AG10803 (cell line): ENCODE data around the gene FUNDC2.

Experiments used
- DNase-seq: peaks from one replicate; pipeline ENCODE4 v3.0.0; 2010; ENCODE audit warnings: low read depth
- H3K4me3 ChIP-seq: 2 replicates; pipeline ENCODE4 v1.5.1; 2011; ENCODE audit warnings: mild to moderate bottlenecking, low read length, control low read depth
- TF ChIP-seq, protein P1 (sequence below): conservative IDR thresholded peaks from 2 replicates; pipeline ENCODE4 v1.5.1; 2011; ENCODE audit warnings: mild to moderate bottlenecking, low read length, control low read depth, inconsistent platforms

The FUNDC2 gene

DNA sequence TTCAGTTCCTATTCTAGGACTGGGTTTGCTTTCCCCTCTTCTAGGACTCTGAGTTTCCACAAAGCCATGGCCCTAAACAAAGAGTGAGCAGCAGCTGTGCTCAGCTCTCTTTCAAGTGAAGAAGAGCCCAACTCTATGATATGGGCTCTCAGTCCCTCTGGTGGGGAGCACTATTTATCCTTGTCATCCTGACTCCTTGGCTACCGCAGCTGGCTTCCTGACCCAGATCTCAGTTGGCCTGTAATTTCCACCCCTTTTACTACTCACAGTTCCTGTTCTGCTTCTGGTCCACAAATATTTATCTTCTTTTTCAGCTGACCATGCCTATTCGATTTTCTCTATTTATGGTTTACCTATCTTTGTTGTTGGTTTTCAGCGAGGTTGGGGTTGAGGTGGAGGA lies 37.9 kb upstream of the FUNDC2 start:
- no peak overlapping the region for H3K4me3 ChIP-seq
- TF ChIP-seq, protein P1, sequence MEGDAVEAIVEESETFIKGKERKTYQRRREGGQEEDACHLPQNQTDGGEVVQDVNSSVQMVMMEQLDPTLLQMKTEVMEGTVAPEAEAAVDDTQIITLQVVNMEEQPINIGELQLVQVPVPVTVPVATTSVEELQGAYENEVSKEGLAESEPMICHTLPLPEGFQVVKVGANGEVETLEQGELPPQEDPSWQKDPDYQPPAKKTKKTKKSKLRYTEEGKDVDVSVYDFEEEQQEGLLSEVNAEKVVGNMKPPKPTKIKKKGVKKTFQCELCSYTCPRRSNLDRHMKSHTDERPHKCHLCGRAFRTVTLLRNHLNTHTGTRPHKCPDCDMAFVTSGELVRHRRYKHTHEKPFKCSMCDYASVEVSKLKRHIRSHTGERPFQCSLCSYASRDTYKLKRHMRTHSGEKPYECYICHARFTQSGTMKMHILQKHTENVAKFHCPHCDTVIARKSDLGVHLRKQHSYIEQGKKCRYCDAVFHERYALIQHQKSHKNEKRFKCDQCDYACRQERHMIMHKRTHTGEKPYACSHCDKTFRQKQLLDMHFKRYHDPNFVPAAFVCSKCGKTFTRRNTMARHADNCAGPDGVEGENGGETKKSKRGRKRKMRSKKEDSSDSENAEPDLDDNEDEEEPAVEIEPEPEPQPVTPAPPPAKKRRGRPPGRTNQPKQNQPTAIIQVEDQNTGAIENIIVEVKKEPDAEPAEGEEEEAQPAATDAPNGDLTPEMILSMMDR = no peak
- no peak for DNase-seq

DNA sequence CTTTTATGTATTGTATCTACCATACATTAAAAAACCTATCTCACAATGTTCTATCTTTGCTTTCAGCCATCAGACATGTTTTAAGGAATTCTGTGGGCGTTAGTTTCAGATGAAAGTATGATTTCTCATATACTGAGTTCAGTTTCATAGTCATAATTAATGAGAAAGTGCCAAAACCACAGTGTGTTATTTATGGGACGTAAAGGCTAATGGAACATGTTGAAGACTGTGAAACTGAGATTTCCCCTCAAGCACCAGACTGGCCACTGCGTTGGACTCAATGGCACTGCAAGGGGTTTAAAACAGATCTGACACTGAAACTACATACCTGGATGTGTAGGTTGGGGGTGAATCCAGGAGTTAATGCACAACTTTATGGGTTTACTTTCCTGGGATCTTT lies 36.1 kb upstream of the FUNDC2 start:
- TF ChIP-seq, protein P1 = no peak
- H3K4me3 ChIP-seq = no peak overlapping the region
- DNase-seq = no peak

DNA sequence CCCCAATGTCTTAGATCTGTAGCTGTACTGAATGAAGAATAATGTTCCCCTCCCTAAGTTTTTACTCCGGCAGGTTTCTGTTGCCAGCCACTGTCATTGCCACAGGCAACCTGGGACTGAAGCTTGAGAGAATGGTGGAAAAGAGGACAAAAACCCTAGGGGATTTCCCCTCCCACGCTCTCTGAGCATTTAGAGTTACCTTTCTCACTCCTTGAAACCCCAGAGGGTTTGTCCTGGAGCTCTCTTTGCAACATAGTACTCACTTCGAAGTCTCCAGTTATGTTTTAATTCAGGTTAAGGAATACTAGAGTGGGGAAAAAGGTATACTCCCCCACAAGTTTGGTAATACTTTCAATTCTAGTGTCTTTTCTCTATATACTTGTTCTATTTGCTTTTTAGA lies 35.6 kb upstream of the FUNDC2 start:
- DNase-seq = no peak
- no peak overlapping the region for H3K4me3 ChIP-seq
- TF ChIP-seq, protein P1 = no peak

DNA sequence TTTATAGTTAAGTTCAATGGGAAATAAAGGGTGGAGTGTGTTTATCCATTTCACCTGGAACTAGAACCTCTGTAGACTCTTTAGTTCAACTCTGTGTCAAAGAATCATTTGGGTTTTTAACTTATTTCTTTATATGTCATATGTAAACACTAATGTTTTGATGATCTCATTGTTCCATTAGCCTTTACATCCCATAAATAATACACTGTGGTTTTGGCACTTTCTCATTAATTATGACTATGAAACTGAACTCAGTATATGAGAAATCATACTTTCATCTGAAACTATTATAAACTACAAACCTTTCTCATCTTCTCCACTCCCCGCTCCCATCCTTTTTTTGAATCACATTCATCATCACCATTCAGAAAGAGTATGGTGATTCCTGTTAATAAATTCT lies 35.2 kb upstream of the FUNDC2 start:
- H3K4me3 ChIP-seq = no peak overlapping the region
- TF ChIP-seq, protein P1 = no peak
- DNase-seq = no peak

DNA sequence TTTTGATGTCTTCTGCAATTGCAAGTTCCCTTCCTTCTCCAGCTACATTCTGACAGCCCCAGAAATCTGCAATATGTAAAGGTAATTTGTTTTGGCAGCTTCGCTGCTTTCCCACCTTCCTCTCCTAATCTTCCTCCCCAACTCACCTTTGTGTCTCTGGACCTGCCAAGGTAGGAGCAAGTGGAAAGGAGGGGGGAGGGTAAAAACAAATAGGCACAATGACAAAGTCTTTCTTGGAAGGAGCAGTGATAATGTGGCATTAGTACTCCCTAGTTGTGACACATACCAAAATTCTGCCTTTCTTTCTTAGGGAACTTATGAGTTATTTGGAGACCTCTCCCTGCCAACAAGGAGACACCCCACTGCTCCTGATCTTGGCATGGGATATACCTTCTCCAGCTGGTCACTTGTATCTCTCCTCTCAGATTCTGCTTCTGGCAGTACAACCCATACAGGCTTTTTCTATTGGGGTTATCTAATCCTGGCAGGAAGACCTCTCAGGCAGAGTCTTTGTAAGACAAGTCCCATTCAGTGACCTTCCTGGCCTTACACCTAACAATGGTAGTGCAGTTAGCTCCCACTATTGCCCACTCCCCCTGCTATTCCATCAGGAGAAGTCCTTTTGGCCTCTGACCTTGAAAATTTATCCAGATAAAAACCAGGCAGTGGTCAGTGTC lies 28.3 kb upstream of the FUNDC2 start:
- H3K4me3 ChIP-seq = no peak overlapping the region
- DNase-seq = no peak
- TF ChIP-seq, protein P1 = no peak

DNA sequence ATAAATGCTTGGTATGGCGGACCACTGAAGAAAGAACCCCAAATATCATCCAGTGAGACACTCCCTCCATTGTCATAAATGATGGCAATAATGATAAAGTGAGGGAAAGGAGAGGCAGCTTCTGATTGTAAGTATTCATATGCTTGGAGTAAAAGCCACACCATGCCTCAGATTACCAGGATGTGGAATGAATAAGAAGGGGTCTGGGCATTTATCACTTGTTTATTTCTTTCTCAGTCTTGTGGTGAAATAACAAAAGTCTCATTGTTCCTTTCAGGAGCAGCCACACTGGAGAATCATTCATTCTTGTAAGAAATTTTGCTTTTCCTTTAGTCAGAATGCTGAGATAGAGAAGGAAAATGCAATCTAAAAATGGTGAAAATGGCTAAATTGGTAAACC lies 25.8 kb upstream of the FUNDC2 start:
- DNase-seq = no peak
- no peak overlapping the region for H3K4me3 ChIP-seq

DNA sequence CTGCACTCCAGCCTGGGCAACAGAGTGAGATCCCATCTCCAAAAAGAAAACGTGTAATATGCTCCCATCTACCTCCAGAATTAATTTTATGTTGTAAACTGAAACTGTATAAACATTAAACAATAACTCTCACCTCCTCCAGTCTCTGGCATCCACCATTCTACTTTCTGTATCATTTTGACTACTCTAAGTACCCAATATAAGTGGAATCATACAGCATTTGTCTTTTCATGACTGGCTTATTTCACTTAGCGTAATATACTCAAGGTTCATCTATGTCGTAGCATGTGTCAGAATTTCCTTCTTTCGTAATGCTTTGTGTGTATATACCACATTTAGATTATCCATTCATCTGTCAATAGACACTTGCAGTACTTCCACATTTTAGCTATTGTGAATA lies 24.8 kb upstream of the FUNDC2 start:
- TF ChIP-seq, protein P1 = no peak

More for the DNA sequence above, 25.8 kb upstream of the FUNDC2 start:
- TF ChIP-seq, protein P1 = no peak

More for the DNA sequence above, 24.8 kb upstream of the FUNDC2 start:
- DNase-seq = no peak
- no peak overlapping the region for H3K4me3 ChIP-seq
